ENCODE data around the gene ZNF653. TPM values are rescaled to one million over a fixed set of nuclear protein-coding genes. Genes with fewer than 3 reads are reported as not detected.

Gene ZNF653
- total RNA-seq, 1 experiment from 2014 or later, result 10.3 TPM

DNA sequence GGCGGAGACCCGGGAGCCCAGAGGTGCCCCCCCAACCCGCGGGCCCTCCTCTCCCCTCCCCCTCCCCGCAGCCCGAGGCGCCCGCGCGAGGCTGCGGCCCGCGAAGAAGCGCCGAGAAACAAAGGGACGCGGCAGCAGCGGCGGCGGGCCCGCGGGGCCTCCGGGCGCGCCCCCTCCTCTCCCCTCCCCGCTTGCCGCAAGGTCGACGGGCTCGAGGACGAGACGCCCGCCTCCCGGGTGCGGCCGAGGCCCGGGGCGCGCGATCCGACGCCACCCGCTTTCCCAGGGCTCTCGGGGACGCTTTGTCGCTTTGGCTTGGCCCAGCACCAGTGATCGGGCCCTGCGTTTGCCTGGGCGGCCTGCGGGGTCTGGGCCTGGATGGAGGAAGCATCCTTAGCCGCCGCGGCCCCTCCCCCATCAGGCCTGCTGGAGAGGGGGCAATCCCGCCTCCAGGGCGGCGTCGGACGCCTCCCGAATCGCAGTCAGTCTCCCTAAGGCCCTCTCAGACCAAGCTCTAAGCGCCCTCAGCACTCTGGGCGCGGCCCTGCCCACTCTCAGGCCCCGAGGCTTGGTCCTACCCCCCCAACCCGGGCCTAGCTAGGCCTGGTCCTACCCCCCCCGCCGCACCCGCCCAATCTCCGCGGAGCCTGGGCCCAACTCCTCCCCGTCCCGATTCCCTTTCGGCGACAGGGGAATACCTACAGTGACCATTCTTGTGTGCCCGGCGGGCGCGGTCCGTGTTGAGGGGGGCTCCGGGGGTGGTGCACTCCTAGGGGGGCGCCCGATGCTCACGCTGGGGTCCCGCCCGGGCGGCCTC lies 25.5 kb downstream of the ZNF653 start:
- Mint-ChIP-seq H3K36me3 (no peaks in the 10 kb centered on the region), H3K27me3 (ENCODE audit: low read depth) (peaks cover 55% of the 10 kb centered on the region), H3K9me3 (no peaks in the 10 kb centered on the region), H3K4me1 (peaks cover 13% of the 10 kb centered on the region), H3K4me3 (no peak overlapping the region), H3K27ac (no peak overlapping the region)
- ATAC-seq (no peak), DNase-seq (ENCODE audit: low spot score) (peak; percentile 26)
- CTCF ChIA-PET, result interaction anchor here (0.6 to 3.1 kb wide), 13 partner anchors 11 to 186 kb away, joined by 3 to 36 read pairs (median 5); partner anchors contain the start of genes ODAD3 and RGL3
- POLR2A ChIA-PET, result interaction anchor here (1.0 to 1.6 kb wide), 2 partner anchors 22 to 58 kb away, joined by 3 to 4 read pairs; no protein-coding TSS in a partner anchor
- TF ChIP-seq ZNF219 (CRISPR knock-in tag; IDR thresholded peaks at IDR 0.05; ENCODE audit: borderline replicate concordance) (no peak), SP1 (CRISPR knock-in tag; conservative IDR thresholded peaks at IDR 0.05) (no peak), ZNF263 (CRISPR knock-in tag; IDR thresholded peaks at IDR 0.05; ENCODE audit: low read depth) (no peak), NFATC4 (CRISPR knock-in tag; IDR thresholded peaks at IDR 0.05) (no peak), MYBL2 (CRISPR knock-in tag; IDR thresholded peaks at IDR 0.05) (0 out of 2 replicates have a peak, but pooled peaks have one; percentile 6), GABPB1 (CRISPR knock-in tag; IDR thresholded peaks at IDR 0.05) (no peak)

DNA sequence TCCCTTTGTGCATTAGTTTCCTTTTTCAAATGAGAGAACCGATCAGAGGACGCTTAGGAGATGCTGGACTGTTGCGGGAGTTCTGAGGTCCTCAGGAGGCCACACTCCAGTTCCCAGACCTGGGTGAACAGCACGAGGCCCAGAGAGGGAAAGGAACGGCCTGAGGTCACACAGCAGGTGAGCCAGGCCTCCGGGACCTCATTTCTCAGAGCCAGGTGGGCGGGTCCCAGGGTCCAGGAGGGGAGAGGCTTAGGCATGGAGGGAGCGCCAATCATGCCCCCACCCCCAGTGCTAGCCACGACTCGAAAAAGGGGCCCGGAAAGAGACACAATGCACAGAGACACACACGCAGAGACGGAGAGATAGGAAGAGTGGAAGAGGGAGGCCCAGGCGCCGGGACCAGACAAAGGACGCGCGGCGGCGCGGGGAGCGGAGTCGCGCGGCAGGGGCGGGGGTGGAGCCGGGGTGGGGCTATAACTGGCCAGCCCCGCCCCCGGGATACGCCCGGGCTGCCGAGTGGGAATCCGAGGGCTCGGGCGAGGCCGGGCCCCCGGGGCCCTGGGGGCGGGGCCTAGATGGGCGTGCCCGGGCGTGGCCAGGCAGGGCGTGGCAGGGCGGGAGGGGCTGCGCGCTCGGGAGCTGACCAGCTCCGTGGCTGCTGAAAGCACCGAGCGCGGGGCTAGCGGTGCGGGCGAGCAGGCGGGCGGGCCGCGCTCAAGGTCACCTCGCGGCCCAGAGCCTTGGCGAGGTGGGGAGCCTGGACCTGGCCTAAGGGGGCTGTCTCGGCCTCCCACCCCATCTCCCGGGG lies 26.3 kb downstream of the ZNF653 start:
- Mint-ChIP-seq H3K4me3 (peak overlapping the region; percentile 66), H3K27ac (no peak overlapping the region), H3K27me3 (ENCODE audit: low read depth) (peaks cover 55% of the 10 kb centered on the region), H3K9me3 (no peaks in the 10 kb centered on the region), H3K4me1 (peaks cover 13% of the 10 kb centered on the region), H3K36me3 (no peaks in the 10 kb centered on the region)
- peak; percentile 47 for ATAC-seq
- ChIA-PET CTCF (interaction anchor here (0.6 to 1.3 kb wide), 7 partner anchors 27 to 185 kb away, joined by 3 to 9 read pairs (median 5); partner anchors contain the start of genes ODAD3 and RGL3), POLR2A (interaction anchor here (0.6 to 1.0 kb wide), 2 partner anchors 22 to 95 kb away, joined by 3 to 5 read pairs; partner anchors contain the start of gene EPOR)
- DNase-seq (ENCODE audit: low spot score), result peak; percentile 93
- TF ChIP-seq, protein P1, sequence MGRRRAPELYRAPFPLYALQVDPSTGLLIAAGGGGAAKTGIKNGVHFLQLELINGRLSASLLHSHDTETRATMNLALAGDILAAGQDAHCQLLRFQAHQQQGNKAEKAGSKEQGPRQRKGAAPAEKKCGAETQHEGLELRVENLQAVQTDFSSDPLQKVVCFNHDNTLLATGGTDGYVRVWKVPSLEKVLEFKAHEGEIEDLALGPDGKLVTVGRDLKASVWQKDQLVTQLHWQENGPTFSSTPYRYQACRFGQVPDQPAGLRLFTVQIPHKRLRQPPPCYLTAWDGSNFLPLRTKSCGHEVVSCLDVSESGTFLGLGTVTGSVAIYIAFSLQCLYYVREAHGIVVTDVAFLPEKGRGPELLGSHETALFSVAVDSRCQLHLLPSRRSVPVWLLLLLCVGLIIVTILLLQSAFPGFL (CRISPR knock-in tag; IDR thresholded peaks at IDR 0.05; ENCODE audit: borderline replicate concordance), result no peak
- TF ChIP-seq, protein P2, sequence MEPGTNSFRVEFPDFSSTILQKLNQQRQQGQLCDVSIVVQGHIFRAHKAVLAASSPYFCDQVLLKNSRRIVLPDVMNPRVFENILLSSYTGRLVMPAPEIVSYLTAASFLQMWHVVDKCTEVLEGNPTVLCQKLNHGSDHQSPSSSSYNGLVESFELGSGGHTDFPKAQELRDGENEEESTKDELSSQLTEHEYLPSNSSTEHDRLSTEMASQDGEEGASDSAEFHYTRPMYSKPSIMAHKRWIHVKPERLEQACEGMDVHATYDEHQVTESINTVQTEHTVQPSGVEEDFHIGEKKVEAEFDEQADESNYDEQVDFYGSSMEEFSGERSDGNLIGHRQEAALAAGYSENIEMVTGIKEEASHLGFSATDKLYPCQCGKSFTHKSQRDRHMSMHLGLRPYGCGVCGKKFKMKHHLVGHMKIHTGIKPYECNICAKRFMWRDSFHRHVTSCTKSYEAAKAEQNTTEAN (CRISPR knock-in tag; IDR thresholded peaks at IDR 0.05), result peak; percentile 49; the same call in 1 of the 2 replicates
- TF ChIP-seq, protein P3, sequence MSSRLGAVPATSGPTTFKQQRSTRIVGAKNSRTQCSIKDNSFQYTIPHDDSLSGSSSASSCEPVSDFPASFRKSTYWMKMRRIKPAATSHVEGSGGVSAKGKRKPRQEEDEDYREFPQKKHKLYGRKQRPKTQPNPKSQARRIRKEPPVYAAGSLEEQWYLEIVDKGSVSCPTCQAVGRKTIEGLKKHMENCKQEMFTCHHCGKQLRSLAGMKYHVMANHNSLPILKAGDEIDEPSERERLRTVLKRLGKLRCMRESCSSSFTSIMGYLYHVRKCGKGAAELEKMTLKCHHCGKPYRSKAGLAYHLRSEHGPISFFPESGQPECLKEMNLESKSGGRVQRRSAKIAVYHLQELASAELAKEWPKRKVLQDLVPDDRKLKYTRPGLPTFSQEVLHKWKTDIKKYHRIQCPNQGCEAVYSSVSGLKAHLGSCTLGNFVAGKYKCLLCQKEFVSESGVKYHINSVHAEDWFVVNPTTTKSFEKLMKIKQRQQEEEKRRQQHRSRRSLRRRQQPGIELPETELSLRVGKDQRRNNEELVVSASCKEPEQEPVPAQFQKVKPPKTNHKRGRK (CRISPR knock-in tag; IDR thresholded peaks at IDR 0.05; ENCODE audit: borderline replicate concordance), result no peak
- no peak for TF ChIP-seq NFATC4 (CRISPR knock-in tag; IDR thresholded peaks at IDR 0.05)
- TF ChIP-seq, protein P4, sequence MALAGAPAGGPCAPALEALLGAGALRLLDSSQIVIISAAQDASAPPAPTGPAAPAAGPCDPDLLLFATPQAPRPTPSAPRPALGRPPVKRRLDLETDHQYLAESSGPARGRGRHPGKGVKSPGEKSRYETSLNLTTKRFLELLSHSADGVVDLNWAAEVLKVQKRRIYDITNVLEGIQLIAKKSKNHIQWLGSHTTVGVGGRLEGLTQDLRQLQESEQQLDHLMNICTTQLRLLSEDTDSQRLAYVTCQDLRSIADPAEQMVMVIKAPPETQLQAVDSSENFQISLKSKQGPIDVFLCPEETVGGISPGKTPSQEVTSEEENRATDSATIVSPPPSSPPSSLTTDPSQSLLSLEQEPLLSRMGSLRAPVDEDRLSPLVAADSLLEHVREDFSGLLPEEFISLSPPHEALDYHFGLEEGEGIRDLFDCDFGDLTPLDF (CRISPR knock-in tag; IDR thresholded peaks at IDR 0.05), result no peak
- TF ChIP-seq ZNF671 (CRISPR knock-in tag; IDR thresholded peaks at IDR 0.05), result no peak
- TF ChIP-seq ETV6 (CRISPR knock-in tag; IDR thresholded peaks at IDR 0.05), result 0 out of 2 replicates have a peak, but pooled peaks have one; percentile 23
- TF ChIP-seq, protein P5, sequence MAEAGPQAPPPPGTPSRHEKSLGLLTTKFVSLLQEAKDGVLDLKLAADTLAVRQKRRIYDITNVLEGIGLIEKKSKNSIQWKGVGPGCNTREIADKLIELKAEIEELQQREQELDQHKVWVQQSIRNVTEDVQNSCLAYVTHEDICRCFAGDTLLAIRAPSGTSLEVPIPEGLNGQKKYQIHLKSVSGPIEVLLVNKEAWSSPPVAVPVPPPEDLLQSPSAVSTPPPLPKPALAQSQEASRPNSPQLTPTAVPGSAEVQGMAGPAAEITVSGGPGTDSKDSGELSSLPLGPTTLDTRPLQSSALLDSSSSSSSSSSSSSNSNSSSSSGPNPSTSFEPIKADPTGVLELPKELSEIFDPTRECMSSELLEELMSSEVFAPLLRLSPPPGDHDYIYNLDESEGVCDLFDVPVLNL (CRISPR knock-in tag; IDR thresholded peaks at IDR 0.05; ENCODE audit: borderline replicate concordance, low read depth), result 0 out of 2 replicates have a peak, but pooled peaks have one; percentile 45
- TF ChIP-seq MXD4 (CRISPR knock-in tag; IDR thresholded peaks at IDR 0.05; ENCODE audit: borderline replicate concordance), result no peak
- TF ChIP-seq, protein P6, sequence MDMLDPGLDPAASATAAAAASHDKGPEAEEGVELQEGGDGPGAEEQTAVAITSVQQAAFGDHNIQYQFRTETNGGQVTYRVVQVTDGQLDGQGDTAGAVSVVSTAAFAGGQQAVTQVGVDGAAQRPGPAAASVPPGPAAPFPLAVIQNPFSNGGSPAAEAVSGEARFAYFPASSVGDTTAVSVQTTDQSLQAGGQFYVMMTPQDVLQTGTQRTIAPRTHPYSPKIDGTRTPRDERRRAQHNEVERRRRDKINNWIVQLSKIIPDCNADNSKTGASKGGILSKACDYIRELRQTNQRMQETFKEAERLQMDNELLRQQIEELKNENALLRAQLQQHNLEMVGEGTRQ (CRISPR knock-in tag; IDR thresholded peaks at IDR 0.05), result peak; percentile 32; the same call in 1 of the 2 replicates
- TF ChIP-seq, protein P7, sequence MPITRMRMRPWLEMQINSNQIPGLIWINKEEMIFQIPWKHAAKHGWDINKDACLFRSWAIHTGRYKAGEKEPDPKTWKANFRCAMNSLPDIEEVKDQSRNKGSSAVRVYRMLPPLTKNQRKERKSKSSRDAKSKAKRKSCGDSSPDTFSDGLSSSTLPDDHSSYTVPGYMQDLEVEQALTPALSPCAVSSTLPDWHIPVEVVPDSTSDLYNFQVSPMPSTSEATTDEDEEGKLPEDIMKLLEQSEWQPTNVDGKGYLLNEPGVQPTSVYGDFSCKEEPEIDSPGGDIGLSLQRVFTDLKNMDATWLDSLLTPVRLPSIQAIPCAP (CRISPR knock-in tag; IDR thresholded peaks at IDR 0.05), result 0 out of 2 replicates have a peak, but pooled peaks have one; percentile 41
- TF ChIP-seq CREB1 (CRISPR knock-in tag; IDR thresholded peaks at IDR 0.05), result no peak
- TF ChIP-seq GTF2I (CRISPR knock-in tag; conservative IDR thresholded peaks at IDR 0.05), result peak; percentile 74
- peak; percentile 46; the same call in 1 of the 2 replicates for TF ChIP-seq MYBL2 (CRISPR knock-in tag; IDR thresholded peaks at IDR 0.05)
- TF ChIP-seq, protein P8, sequence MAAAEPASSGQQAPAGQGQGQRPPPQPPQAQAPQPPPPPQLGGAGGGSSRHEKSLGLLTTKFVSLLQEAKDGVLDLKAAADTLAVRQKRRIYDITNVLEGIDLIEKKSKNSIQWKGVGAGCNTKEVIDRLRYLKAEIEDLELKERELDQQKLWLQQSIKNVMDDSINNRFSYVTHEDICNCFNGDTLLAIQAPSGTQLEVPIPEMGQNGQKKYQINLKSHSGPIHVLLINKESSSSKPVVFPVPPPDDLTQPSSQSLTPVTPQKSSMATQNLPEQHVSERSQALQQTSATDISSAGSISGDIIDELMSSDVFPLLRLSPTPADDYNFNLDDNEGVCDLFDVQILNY (CRISPR knock-in tag; IDR thresholded peaks at IDR 0.05), result no peak; the same call in 1 of the 2 replicates
- no peak for TF ChIP-seq RORB (CRISPR knock-in tag; IDR thresholded peaks at IDR 0.05)
- TF ChIP-seq HMGA2 (CRISPR knock-in tag; IDR thresholded peaks at IDR 0.05), result no peak
- peak; percentile 91 for TF ChIP-seq ESRRA (CRISPR knock-in tag; IDR thresholded peaks at IDR 0.05; ENCODE audit: borderline replicate concordance)
- peak; percentile 94 for TF ChIP-seq SP1 (CRISPR knock-in tag; conservative IDR thresholded peaks at IDR 0.05)
